WI38 (cell line): ENCODE measurements around the gene PLSCR1.
"Not testable (repeated sequence)": the region's sequence is repeated elsewhere in the genome, so short reads cannot be mapped to it uniquely, and the experiment has no call there.

Experiments
- H3K4me3 ChIP-seq: 2 replicates; pipeline ENCODE4 v1.5.1; 2011; ENCODE audit warnings: low read depth, mild to moderate bottlenecking, control low read depth, low read length
- CTCF ChIP-seq: IDR thresholded peaks from 2 replicates; pipeline ENCODE4 v1.5.1; 2012; ENCODE audit warnings: low read depth, mild to moderate bottlenecking, control low read depth, low read length

The PLSCR1 gene

GRCh38 chr3:146503461-146504202, 40.8 kb downstream of the PLSCR1 start:
- no peak for TF ChIP-seq CTCF
- H3K4me3 ChIP-seq: no peak overlapping the region

- H3K4me3 ChIP-seq: no peak overlapping the region
- TF ChIP-seq CTCF: no peak
These were observed 41.4 kb downstream of the PLSCR1 start for GRCh38 chr3:146502887-146503460.

GRCh38 chr3:146501752-146502151, 42.7 kb downstream of the PLSCR1 start:
- no peak overlapping the region for H3K4me3 ChIP-seq
- no peak for TF ChIP-seq CTCF

GRCh38 chr3:146499701-146500100, 44.7 kb downstream of the PLSCR1 start:
- H3K4me3 ChIP-seq: no peak overlapping the region
- TF ChIP-seq CTCF: no peak

GRCh38 chr3:146498002-146498736, 46.2 kb downstream of the PLSCR1 start:
- H3K4me3 ChIP-seq: no peak overlapping the region
- TF ChIP-seq CTCF: no peak

GRCh38 chr3:146497145-146497843, 47.1 kb downstream of the PLSCR1 start:
- not testable (repeated sequence) for H3K4me3 ChIP-seq

- H3K4me3 ChIP-seq: no peak overlapping the region
- no peak for TF ChIP-seq CTCF
These were observed 47.7 kb downstream of the PLSCR1 start for GRCh38 chr3:146496726-146497125.
